Liver (tissue), 9 donors: ENCODE data around the gene RSRC1. TPM values are rescaled to one million over a fixed set of nuclear protein-coding genes. Genes with fewer than 3 reads are reported as not detected.

ENCODE experiments used
- DNase-seq: peaks from one replicate; pipeline ENCODE4 v3.0.0-alpha.2; 2017; ENCODE audit warnings: low spot score
- H3K27ac ChIP-seq, 2 donors: one replicate each; pipeline ENCODE4 v1.7.0; 2013; ENCODE audit warnings: inconsistent platforms in 2 of 2, low read length in 2 of 2, control low read depth in 1 of 2, low read depth in 1 of 2, mild to moderate bottlenecking in 1 of 2
- H3K27me3 ChIP-seq, 4 donors: one replicate each; pipeline versions ENCODE4 v1.6.1 to v1.7.0; 2013; ENCODE audit warnings: low read length in 3 of 4, inconsistent platforms in 1 of 4, mild to moderate bottlenecking in 1 of 4, moderate library complexity in 1 of 4; ENCODE audit not compliant: control insufficient read depth in 4 of 4, insufficient read depth in 4 of 4
- H3K36me3 ChIP-seq, 4 donors: one replicate each; pipeline versions ENCODE4 v1.6.1 to v1.7.0; 2013; ENCODE audit warnings: low read length in 3 of 4, mild to moderate bottlenecking in 3 of 4, low read depth in 1 of 4, moderate library complexity in 1 of 4; ENCODE audit not compliant: control insufficient read depth in 4 of 4, insufficient read depth in 3 of 4
- H3K4me1 ChIP-seq, 4 donors: one replicate each; pipeline versions ENCODE4 v1.6.1 to v1.7.0; 2013; ENCODE audit warnings: low read length in 3 of 4, mild to moderate bottlenecking in 3 of 4, moderate library complexity in 1 of 4; ENCODE audit not compliant: control insufficient read depth in 4 of 4, insufficient read depth in 4 of 4
- H3K4me3 ChIP-seq, 3 donors: one replicate each; pipeline versions ENCODE4 v1.6.1 to v1.7.0; 2013; ENCODE audit warnings: low read length in 3 of 3, control low read depth in 1 of 3, low read depth in 1 of 3, mild to moderate bottlenecking in 1 of 3
- H3K9ac ChIP-seq, 2 donors: one replicate each; pipeline ENCODE4 v1.7.0; 2013; ENCODE audit warnings: low read length in 2 of 2, mild to moderate bottlenecking in 2 of 2, moderate library complexity in 2 of 2, control low read depth in 1 of 2, low read depth in 1 of 2
- H3K9me3 ChIP-seq, 4 donors: one replicate each; pipeline versions ENCODE4 v1.6.1 to v1.7.0; 2013; ENCODE audit warnings: low read length in 3 of 4; ENCODE audit not compliant: control insufficient read depth in 4 of 4
- EGR1 ChIP-seq, 2 donors: IDR thresholded peaks; 2 replicates each; pipeline ENCODE4 v1.6.1; 2016 to 2018; ENCODE audit warnings: antibody characterized with exemption in 2 of 2, low read depth in 2 of 2
- FOXA1 ChIP-seq: IDR thresholded peaks from 2 replicates; pipeline ENCODE4 v1.6.1; 2016; ENCODE audit warnings: antibody characterized with exemption
- FOXA2 ChIP-seq: IDR thresholded peaks from 2 replicates; pipeline ENCODE4 v1.6.1; 2016; ENCODE audit warnings: antibody characterized with exemption
- GABPA ChIP-seq, 2 donors: IDR thresholded peaks in 1 of 2; conservative IDR thresholded peaks in 1 of 2; 2 replicates each; pipeline ENCODE4 v1.6.1; 2016; ENCODE audit warnings: antibody characterized with exemption in 2 of 2, mild to moderate bottlenecking in 1 of 2, moderate library complexity in 1 of 2
- HNF4A ChIP-seq, 2 donors: conservative IDR thresholded peaks; 2 replicates each; pipeline ENCODE4 v1.6.1; 2016; ENCODE audit warnings: antibody characterized with exemption in 2 of 2, mild to moderate bottlenecking in 2 of 2
- HNF4G ChIP-seq: IDR thresholded peaks from 2 replicates; pipeline ENCODE4 v1.6.1; 2016; ENCODE audit warnings: antibody characterized with exemption
- JUND ChIP-seq, 2 donors: IDR thresholded peaks; 2 replicates each; pipeline ENCODE4 v1.6.1; 2016; ENCODE audit warnings: antibody characterized with exemption in 2 of 2
- NR2F2 ChIP-seq: IDR thresholded peaks from 2 replicates; pipeline ENCODE4 v1.6.1; 2016; ENCODE audit warnings: antibody characterized with exemption
- RAD21 ChIP-seq, 2 donors: IDR thresholded peaks; 2 replicates each; pipeline ENCODE4 v1.6.1; 2016; ENCODE audit warnings: antibody characterized with exemption in 2 of 2, mild to moderate bottlenecking in 2 of 2
- RXRA ChIP-seq, 2 donors: IDR thresholded peaks; 2 replicates each; pipeline ENCODE4 v1.6.1; 2017 to 2018; ENCODE audit warnings: antibody characterized with exemption in 2 of 2, mild to moderate bottlenecking in 1 of 2
- SP1 ChIP-seq: IDR thresholded peaks from 2 replicates; pipeline ENCODE4 v1.6.1; 2018; ENCODE audit warnings: antibody characterized with exemption, mild to moderate bottlenecking
- TAF1 ChIP-seq: conservative IDR thresholded peaks from 2 replicates; pipeline ENCODE4 v1.6.1; 2016; ENCODE audit warnings: antibody characterized with exemption, mild to moderate bottlenecking
- YY1 ChIP-seq: IDR thresholded peaks from 2 replicates; pipeline ENCODE4 v1.6.1; 2016; ENCODE audit warnings: antibody characterized with exemption, mild to moderate bottlenecking
- WGBS: extraction: QIAGEN DNeasy Blood & Tissue Kit; methylation state at CpG from one replicate; pipeline ENCODE4 v1.1.7; 2013; 5-methylcytosine and 5-hydroxymethylcytosine counted together
- polyA plus RNA-seq, 2 donors: library from polyadenylated mRNA; stranded (reverse) in 1 of 2; unstranded in 1 of 2; fragments of 200-250 nt in 1 of 2; fragments of >200 nt in 1 of 2; fragmentation: Nextera tagmentation in 1 of 2; extraction: Ambion mirVana in 1 of 2; gene quantifications; one replicate each; pipeline versions ENCODE4 v1.2.1 to v1.2.3, GENCODE V29; 2013 to 2015
- total RNA-seq, 2 donors: library from RNA; depleted of rRNA; stranded (reverse); fragments of >200 nt; gene quantifications; one replicate each; pipeline ENCODE4 v1.2.3, GENCODE V29; 2014
- TF ChIP-seq, protein P1 (sequence below): IDR thresholded peaks from 2 replicates; pipeline ENCODE4 v1.6.1; 2016; ENCODE audit warnings: antibody characterized with exemption
- TF ChIP-seq, protein P2 (sequence below): IDR thresholded peaks from 2 replicates; pipeline ENCODE4 v1.6.1; 2016; ENCODE audit warnings: antibody characterized with exemption
- TF ChIP-seq, protein P3 (sequence below): IDR thresholded peaks from 2 replicates; pipeline ENCODE4 v1.6.1; 2016; ENCODE audit warnings: antibody characterized with exemption, mild to moderate bottlenecking
- TF ChIP-seq, protein P4 (sequence below): fragments of 150-350 bp; IDR thresholded peaks from 2 replicates; pipeline ENCODE4 v1.5.1; 2017; ENCODE audit warnings: improper control_type of control experiment, low read depth, low read length; ENCODE audit not compliant: missing input control
- TF ChIP-seq, protein P5 (sequence below): IDR thresholded peaks from 2 replicates; pipeline ENCODE4 v1.6.1; 2016; ENCODE audit warnings: antibody characterized with exemption
- donor health status: healthy.
- donor health status: healthy.
- donor health status: healthy.
- donor health status: healthy.
- donor health status: healthy.

RSRC1 gene
- total and polyA plus RNA-seq, 4 donors = 7.2 to 30.3 (median 20.7) TPM

- Histone ChIP-seq H3K27me3 (no peaks in the 10 kb centered on the region), H3K9ac (no peak overlapping the region), H3K9me3 (no peaks in the 10 kb centered on the region), H3K4me1 (no peaks in the 10 kb centered on the region), H3K4me3 (no peak overlapping the region), H3K27ac (no peak overlapping the region), H3K36me3 (no peaks in the 10 kb centered on the region)
- no peak for DNase-seq
- TF ChIP-seq HNF4G = no peak
- TF ChIP-seq FOXA2 = no peak
- TF ChIP-seq, protein P1, sequence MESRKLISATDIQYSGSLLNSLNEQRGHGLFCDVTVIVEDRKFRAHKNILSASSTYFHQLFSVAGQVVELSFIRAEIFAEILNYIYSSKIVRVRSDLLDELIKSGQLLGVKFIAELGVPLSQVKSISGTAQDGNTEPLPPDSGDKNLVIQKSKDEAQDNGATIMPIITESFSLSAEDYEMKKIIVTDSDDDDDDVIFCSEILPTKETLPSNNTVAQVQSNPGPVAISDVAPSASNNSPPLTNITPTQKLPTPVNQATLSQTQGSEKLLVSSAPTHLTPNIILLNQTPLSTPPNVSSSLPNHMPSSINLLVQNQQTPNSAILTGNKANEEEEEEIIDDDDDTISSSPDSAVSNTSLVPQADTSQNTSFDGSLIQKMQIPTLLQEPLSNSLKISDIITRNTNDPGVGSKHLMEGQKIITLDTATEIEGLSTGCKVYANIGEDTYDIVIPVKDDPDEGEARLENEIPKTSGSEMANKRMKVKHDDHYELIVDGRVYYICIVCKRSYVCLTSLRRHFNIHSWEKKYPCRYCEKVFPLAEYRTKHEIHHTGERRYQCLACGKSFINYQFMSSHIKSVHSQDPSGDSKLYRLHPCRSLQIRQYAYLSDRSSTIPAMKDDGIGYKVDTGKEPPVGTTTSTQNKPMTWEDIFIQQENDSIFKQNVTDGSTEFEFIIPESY = no peak
- no peak for TF ChIP-seq RXRA (IDR thresholded peaks at IDR 0.05)
- no peak for TF ChIP-seq TAF1
- no peak for TF ChIP-seq JUND (IDR thresholded peaks at IDR 0.05)
- TF ChIP-seq RAD21 (IDR thresholded peaks at IDR 0.05) = no peak
- TF ChIP-seq HNF4A (conservative IDR thresholded peaks at IDR 0.05) = no peak
- TF ChIP-seq GABPA (IDR thresholded peaks at IDR 0.05 in 1 of 2, conservative IDR thresholded peaks at IDR 0.05 in 1 of 2) = no peak
- TF ChIP-seq, protein P2, sequence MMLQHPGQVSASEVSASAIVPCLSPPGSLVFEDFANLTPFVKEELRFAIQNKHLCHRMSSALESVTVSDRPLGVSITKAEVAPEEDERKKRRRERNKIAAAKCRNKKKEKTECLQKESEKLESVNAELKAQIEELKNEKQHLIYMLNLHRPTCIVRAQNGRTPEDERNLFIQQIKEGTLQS = no peak
- TF ChIP-seq NR2F2 = no peak
- no peak for TF ChIP-seq SP1
- no peak for TF ChIP-seq YY1
- TF ChIP-seq EGR1 (IDR thresholded peaks at IDR 0.05; ENCODE audit: low read depth in 2 of 2) = no peak
- TF ChIP-seq, protein P3, sequence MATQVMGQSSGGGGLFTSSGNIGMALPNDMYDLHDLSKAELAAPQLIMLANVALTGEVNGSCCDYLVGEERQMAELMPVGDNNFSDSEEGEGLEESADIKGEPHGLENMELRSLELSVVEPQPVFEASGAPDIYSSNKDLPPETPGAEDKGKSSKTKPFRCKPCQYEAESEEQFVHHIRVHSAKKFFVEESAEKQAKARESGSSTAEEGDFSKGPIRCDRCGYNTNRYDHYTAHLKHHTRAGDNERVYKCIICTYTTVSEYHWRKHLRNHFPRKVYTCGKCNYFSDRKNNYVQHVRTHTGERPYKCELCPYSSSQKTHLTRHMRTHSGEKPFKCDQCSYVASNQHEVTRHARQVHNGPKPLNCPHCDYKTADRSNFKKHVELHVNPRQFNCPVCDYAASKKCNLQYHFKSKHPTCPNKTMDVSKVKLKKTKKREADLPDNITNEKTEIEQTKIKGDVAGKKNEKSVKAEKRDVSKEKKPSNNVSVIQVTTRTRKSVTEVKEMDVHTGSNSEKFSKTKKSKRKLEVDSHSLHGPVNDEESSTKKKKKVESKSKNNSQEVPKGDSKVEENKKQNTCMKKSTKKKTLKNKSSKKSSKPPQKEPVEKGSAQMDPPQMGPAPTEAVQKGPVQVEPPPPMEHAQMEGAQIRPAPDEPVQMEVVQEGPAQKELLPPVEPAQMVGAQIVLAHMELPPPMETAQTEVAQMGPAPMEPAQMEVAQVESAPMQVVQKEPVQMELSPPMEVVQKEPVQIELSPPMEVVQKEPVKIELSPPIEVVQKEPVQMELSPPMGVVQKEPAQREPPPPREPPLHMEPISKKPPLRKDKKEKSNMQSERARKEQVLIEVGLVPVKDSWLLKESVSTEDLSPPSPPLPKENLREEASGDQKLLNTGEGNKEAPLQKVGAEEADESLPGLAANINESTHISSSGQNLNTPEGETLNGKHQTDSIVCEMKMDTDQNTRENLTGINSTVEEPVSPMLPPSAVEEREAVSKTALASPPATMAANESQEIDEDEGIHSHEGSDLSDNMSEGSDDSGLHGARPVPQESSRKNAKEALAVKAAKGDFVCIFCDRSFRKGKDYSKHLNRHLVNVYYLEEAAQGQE = no peak
- TF ChIP-seq, protein P4, sequence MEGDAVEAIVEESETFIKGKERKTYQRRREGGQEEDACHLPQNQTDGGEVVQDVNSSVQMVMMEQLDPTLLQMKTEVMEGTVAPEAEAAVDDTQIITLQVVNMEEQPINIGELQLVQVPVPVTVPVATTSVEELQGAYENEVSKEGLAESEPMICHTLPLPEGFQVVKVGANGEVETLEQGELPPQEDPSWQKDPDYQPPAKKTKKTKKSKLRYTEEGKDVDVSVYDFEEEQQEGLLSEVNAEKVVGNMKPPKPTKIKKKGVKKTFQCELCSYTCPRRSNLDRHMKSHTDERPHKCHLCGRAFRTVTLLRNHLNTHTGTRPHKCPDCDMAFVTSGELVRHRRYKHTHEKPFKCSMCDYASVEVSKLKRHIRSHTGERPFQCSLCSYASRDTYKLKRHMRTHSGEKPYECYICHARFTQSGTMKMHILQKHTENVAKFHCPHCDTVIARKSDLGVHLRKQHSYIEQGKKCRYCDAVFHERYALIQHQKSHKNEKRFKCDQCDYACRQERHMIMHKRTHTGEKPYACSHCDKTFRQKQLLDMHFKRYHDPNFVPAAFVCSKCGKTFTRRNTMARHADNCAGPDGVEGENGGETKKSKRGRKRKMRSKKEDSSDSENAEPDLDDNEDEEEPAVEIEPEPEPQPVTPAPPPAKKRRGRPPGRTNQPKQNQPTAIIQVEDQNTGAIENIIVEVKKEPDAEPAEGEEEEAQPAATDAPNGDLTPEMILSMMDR = no peak
- TF ChIP-seq FOXA1 = no peak
- TF ChIP-seq, protein P5, sequence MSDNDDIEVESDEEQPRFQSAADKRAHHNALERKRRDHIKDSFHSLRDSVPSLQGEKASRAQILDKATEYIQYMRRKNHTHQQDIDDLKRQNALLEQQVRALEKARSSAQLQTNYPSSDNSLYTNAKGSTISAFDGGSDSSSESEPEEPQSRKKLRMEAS = no peak
- 98% methylated on average over 4 of the region's 4 CpGs for WGBS
Observed at GRCh38 chr3:158350971-158351370, 241.1 kb downstream of the RSRC1 start.
